Spleen (tissue), 7 donors: ENCODE data around the gene PSMD10.

Experiments used
- CTCF ChIP-seq, 11 experiments: fragments of 200-600 bp in 7 of 11; fragments of 450-650 bp in 4 of 11; sonication (generic) in 4 of 11; IDR thresholded peaks in 8 of 11; conservative IDR thresholded peaks in 3 of 11; 1 replicate in 7 of 11; 2 replicates in 4 of 11; pipeline versions ENCODE4 v1.4.0 to v1.8.0; 2016 to 2021; ENCODE audit warnings: antibody characterized with exemption in 11 of 11, inconsistent platforms in 4 of 11, mild to moderate bottlenecking in 1 of 11
- POLR2AphosphoS5 ChIP-seq, 3 donors: sonication (generic); formaldehyde crosslinking; IDR thresholded peaks; one replicate each; pipeline ENCODE4 v1.5.1; 2017; ENCODE audit warnings: antibody characterized with exemption in 3 of 3
- donor health status: DM: no; HTN: no; CAD: no; lungs with moderate emphysema.
- donor health status: DM: no; HTN: no; CAD: no.
- donor health status: DM: no; HTN: no; CAD: no.

- no peak for TF ChIP-seq CTCF (IDR thresholded peaks at IDR 0.05 in 8 of 11, conservative IDR thresholded peaks at IDR 0.05 in 3 of 11)
- TF ChIP-seq POLR2AphosphoS5 (IDR thresholded peaks at IDR 0.05): no peak
Observed at GRCh38 chrX:108036298-108036973, 54.9 kb downstream of the PSMD10 start.
